ENCODE results near the gene DNAJA4.
A peak's percentile ranks its signal among the peaks of the same experiment; 100 is the strongest.

The DNAJA4 gene

DNA sequence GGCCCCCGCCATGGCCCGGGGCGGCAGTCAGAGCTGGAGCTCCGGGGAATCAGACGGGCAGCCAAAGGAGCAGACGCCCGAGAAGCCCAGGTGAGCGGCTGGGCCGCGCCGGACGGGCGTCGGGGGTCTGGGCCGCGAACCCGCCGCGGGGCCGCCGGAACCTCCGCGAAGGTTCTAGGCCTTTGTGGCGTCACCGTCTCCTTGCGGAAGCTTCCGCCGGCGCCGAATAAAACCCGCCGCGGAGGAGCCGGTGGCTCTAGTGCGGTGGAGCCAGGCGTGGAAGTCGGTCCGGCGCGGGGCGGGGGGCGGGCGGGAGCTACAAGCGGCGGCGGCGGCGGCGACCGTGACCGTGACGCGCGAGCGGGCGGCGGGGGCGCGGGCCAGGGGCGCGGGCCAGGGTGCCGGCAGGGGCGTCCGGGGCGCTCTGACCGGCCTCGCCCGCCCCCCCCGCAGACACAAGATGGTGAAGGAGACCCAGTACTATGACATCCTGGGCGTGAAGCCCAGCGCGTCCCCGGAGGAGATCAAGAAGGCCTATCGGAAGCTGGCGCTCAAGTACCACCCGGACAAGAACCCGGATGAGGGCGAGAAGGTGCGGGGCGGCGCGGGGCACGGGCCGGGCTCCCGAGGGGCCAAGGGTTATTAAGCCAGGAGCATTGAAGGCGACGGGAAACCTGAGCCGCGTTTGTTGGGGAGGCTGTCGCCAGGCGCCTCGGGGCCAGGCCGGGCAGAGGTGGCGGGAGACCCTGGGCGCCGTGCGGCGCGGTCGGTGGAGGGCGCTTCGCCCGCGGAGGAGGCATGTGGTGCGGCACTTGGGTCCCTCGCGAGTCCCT, at the start of gene DNAJA4:
DNAJA4 (plus strand) TSS at position 259 of the 833 bp plus-strand sequence; CDS start at position 461, 202 bp downstream.
- DNase-seq = no peak

DNA sequence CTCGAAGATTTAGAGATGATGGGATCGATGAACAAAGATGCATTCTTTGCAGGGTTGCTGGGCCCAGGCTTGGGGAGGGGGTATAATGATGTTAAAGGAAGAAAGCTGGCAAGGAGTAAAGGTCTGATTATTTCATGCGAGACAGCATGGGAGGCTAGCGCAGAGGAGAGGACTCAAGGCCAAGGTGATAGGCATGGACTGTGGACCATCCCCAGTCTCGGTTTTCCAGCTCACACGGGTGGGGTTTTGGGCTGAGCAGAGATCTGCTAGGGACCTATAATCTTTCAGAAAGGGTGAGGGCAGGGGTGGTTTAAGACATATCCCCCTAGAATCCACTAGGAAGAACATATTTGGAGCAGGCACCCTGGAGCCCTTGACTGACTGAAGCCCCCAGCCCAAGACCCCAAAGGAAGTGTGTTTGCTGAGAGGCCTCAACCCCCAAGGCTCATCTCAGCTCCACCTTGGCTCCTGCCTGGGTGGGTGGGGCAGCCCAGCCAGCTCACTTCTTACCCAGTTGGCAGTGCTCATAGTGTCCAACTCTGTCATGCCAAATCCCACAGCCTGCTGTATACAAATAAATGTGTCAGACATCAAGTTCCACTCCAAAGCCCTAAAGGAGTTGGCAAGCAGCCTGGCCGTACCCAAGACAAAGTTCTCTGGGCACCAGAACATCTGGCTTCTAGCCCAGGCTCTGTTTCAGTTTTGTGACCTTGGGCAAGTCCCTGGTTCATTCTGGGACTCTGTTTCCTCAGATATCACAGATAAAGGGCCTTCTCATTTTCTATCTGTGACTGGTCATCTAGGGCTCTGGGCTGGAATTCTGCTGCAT, 47.9 kb upstream of the DNAJA4 start:
- DNase-seq = no peak

DNA sequence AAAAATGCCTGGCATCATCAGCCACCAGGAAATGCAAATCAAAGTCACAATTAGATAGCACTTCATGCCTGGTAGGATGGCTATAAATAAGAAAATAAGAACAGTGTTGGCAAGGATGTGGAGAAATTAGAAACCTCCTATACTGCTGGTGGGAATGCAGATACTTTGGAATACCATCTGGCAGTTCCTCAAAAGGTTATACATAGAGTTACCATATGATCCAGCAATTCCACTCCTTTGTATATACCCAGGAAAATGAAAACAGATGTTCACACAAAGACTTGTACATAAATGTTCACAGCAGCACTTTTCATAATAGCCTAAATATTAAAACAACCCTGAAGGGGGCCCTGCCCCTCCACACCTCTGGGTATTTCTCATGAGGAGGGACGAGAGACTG, 43.6 kb upstream of the DNAJA4 start:
- DNase-seq = no peak

DNA sequence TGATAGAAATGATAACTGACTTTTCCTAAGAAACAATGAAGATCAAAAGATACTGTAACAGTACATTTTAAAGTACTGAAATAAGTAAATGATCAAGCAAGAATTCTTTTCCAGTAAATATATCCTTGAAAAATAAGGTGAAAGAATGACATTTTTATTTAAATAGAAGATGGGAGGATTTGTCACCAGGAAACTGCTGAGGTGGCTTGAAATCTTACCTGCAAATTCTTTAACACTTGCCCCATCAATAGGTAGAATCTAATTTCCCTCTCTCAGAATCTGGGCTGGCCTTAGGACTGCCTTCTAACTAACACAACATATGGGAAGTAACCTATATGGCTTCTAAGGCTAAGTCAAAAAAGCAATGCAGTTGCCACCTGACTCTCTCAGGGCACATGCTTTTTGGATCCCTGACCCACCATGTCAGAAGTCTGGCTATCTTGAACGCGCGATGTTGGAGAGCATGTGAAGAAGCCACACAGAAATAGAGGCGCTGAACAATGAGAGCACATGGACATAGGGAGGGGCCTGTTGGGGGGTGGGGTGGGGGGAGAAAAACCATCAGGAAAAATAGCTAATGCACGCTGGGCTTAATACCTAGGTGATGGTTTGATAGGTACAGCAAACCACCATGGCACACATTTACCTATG, 41.5 kb upstream of the DNAJA4 start:
- no peak for DNase-seq

DNA sequence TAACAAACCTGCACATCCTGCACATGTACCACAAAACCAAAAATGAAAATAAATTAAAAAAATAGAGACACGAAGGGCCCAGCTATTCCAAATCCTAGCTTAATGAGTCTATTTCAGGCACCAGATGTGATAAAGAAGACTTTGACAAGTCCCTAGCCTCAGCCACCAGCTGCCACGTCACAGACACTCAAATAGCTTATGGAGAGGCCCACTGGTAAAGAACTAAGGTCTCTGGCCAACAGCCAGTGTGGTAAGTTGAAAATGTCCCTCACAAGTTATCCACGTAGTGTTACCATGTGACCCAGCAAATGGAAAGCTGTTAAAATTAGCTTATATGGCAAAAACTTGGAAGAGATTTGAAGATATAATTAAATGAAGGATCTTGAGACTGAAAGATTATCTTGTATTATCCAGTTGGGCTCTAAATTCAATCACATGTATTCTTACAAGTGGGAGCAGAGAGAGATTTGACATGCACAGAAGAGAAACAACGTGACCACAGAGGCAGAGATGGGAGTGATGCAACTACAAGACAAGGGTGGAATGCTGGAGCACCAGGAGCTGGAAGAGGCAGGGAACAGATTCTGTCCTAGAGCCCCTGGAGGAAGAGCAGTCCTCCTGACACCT, 40.9 kb upstream of the DNAJA4 start:
- no peak for DNase-seq

DNA sequence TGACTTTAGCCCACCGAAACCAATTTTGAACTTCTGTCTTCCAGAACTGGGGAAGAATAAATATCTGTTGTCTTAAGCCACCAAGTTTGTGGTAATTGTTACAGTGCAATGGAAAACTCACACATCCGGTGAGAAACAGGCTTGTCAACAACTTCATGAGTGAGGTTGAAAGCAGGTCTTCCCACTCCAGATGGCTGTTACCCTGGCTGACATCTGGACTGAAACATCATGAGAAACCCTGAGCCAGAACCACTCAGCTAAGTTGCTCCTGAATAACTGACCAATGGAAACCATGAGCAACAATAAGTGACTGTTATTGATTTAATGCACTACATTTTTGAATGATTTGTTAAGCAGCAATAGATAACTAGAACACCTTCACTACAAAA, 40.3 kb upstream of the DNAJA4 start:
- no peak for DNase-seq

DNA sequence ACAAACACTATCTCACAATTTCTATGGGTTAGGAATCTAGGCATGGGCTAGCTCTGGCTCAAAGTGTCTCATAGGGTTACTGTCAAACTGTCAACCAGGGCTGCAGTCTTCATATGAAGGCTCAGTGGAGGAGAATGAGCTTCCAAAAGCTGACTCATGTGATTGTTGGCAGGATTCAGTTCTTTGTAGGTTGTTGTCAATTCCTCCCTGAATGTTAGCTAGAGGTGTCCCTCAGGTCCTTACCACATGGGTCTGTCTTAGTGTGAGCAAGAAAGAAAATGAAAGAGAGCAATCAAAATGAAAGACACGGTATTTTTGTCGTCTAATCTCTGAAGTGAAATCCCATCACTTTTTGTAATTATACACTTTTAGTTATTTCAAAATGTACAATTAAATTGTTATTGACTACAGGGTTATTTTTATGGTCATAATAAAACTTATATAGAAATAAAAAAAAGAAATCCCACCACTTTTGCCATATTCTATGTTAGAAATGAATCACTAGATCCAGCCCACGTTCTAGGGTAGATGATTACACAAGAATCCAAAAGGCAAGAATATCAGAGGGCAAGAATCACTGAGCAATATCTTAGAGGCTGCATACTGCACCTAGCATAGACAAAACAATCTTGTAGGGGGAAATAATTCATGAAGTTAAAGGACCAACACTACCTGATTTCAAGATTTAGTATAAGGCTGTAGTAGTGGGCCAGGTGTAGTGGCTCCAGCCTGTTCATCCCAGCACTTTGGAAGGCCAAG, 38.4 kb upstream of the DNAJA4 start:
- no peak for DNase-seq

DNA sequence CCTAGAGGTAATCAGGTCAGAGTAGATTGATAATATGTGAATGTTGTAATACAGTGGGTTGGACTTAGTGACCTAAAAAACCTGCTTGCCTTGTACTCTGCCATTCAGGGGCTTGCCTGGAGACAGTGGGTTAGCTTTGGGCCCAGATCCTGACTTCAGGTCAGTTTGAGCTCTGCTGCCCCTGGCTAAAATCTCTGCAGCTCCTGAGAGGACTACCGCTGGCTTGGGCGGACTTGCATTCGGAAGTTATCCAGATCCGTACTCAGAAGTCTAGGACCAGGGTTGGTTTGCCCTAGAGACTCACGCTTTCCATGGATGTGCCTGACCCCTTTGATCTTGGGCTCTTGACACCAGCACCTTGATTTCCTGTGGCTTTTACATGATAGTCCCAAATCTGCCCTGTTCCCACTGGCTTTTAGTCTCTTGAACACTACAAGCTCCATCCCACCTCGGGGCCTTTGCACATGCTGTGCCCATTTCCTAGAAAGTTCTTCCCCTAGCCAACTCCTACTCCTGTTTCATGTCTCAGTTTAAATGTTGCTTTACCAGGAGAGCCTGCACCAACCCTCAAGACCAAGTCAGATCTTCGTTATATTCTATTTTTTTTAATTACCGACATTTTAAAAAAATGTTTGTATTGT, 35.9 kb upstream of the DNAJA4 start:
- DNase-seq = no peak

DNA sequence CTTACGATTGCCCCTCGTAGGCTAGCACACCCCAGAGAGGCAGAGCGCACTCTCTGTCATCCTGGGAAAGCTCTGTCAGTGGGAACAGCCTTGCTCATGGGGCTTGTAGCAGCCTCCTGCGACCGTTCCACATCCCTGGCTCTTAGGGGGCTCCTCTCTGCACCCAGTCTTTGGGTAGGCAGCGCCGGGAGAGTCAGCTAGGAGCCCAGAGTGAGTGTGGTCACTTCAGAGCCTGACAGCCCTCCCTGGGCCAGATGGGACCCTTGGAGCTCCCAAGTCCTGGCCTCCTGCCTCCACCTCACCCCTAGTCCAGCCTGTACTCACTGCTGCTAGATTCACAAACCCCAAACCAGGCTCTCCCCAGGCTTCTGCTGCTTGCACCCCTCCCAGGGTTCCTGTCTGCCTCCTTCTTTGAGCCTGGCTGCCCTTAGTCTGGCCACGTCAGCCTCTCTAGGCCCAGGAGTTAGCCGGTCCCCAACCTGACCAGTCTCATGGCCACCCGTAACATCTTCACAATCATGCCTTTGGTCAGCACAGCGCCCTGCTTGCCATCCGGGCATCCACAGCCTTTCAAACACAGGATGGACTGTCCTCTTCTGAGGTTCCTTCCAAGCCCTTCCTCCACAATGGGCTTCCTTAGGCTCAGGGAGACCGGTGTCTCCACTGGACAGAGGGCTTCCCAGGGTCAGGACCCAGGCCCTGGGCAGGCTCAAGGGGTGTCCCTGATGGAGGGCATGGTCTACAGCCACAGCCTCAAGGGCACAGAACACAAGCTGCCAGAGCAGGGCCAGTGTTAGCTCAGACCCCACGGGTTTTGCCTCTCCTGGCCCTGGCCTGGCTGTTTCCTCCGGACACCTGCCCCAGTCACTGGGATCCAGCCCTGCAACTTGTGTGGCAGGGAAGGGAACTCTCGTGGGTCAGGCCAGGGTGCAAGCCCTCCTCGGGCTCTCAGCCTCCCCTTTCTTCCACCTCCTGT, 34.6 kb upstream of the DNAJA4 start:
- DNase-seq = no peak

DNA sequence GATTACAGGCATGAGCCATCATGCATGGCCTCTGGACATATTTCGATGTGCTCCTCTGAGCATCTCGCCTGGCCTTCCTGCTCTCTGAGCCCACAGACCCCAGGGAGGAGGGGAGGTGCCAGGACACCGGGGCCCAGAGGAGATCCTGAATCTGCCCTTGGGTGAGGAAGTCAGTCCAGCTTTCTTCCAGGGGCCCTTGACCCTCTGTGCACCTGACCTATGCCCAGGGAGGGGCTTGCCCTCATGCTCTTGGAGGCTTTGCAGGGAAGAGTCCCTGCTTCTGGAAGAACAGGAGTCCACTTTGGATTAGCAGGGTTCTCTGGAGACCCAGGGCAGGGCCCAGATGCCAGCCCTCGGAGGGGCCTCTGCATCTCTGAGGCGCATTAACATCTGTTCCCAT, 31.4 kb upstream of the DNAJA4 start:
- no peak for DNase-seq

DNA sequence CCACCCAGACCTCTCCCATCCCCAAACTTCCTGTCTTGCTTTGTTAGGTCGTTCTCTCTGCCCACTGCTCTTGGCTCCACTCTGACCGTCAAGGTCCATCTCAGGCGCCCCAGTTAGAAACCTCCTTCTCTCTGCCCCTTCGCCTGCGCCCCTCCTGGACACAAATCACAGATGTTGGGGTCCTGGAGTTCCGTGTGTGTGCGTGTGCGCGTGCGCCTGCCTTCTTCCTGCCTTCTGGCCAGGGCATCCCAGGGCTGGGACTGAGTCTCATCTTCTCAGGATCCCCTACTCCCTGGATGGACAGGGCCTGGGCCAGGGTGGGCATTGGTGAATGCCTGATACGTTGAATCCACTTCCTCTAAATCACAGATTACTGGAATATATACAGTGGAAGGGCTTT, 30.9 kb upstream of the DNAJA4 start:
- DNase-seq = no peak

DNA sequence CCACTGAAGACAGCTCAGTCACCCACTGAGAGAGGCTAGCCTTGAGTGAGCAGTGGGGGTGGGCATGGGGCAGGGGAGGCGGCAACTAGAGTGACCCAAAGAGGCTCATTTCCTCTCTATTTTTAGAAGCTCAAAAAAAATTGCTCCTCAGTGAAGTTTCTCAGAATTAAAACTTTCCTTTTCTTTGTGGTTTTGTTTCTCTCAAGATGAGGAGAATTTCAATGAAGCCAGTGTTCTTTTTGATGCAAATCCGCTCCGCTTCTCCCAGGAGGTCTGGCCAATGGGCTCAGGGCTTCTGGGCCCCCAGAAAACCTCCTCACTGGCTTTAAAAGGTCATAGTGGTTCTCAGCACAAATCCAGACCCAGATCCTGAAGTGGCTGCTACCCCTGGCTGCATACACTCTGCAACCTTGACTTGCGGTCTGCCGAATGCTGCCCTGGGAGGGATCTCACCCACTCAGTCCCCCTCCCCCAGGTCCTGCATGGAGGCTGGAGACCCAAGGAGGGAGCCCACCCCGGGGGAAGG, 29.8 kb upstream of the DNAJA4 start, which contains the start of gene ACSBG1:
ACSBG1 (minus strand) TSS at position 51 of the 526 bp plus-strand sequence. CDS start 64 bp downstream, outside the sequence.
- no peak for DNase-seq

DNA sequence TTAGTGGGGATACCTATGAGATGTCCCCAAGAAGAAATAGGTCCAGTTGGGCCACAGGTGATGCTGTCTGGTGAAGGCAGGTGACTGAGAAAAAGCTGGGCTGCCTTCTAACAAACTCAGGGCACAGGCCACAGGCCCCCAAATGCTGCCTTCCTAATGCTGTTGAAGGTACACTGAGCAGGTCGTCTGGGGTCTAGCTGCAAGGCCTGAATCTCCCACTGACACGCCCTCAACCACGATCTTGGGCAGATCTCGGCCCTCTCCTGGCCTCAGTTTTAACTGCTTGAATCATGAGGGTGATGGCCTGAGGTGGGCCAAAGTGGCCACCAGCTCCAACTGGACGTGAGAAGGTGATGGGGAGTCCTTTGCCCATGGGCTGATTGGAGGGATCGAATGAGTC, 27.9 kb upstream of the DNAJA4 start:
- no peak for DNase-seq

DNA sequence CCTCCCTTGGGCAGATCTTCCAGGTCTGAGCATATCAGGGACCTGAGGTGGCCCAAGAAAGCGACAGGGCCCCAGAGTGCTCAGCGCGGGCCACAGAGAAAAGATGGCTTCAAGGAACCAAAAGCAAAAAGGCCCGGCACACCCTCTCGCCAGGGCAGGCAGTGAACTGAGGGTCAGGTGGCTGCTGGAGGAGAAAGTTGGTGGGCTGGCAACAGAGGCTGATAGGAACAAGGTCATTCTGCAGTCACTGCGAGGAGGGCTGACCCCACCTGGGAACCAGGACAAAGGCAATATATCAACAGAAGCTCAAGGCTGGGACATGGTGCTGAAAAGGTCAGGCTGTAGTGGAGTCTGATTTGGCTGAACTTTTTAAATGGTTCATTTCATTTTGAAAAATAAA, 27.2 kb upstream of the DNAJA4 start:
- DNase-seq = no peak

DNA sequence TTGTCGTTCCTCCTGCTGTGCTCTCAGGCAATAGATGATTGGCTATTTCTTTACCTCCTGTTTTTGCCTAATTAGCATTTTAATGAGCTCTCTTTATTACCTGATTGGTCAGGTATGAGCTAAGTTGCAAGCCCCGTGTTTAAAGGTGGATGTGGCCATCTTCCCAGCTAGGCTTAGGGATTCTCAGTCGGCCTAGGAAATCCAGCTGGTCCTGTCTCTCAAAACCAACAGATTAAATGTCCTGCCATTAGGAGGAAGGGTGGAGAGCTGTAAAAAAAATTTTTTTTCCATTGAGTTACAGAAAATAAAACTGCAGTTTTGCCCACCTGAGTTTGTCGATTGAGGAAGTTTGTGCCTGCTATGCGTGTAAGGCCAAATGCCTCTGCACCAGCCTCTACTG, 24.6 kb upstream of the DNAJA4 start:
- no peak for DNase-seq

DNA sequence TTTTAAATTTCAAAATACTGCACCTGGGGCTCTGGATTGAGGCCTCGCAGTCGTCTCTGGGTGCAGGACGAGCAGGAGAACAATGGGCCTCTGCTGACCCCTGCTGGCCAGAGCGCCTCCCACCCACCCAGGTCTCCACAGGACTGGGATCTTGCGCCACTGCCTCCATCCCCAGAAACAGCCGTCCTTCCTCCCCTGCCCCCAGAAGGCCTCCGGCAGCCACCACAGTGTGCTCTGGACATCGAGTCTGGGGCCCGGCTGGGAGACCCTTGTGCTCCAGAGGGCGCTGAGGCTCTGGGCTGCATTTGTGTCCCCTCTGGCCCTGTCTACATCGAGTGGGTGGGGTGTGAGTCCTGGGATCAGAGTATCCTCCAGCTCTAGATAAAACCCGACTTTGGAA, 23.3 kb upstream of the DNAJA4 start:
- DNase-seq = peak; percentile 33

DNA sequence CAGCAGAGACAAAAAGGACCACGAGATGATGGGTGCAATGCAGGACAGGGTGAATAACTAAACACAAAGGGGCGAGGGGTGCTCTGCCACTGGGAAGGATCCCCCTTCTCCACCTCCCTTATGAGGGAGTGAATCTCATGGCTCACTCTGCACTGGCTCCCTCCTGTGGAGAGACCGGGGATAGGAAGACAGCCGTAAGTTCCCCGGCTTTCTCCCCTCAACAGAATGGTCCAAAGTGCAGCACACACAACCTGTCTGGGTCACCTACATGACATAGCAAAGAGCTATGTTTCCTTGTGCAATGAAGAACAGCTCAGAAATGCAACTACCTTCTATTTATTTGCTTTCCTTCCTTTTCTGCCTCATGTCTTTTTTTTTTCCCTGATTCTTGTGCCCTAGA, 22.2 kb upstream of the DNAJA4 start:
- DNase-seq = no peak

DNA sequence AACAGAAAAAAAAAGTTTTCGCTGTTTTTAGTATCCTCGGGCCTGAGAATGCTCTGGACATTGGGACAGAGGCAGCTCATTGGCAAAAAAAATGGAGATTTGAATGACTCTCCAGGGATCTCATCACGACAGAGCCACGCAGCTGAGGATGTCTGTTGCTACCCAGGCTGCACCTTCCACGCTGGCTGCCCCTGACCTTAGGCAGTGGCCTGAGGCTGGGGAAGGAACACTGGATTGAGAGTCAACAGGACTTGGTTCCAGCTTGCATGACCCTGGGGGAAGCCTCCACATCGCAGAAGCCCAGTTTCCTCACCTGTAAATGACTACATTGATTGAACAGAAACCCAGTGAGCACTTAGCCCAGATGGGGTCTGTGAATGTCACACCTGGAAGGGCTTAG, 21.3 kb upstream of the DNAJA4 start:
- no peak for DNase-seq

DNA sequence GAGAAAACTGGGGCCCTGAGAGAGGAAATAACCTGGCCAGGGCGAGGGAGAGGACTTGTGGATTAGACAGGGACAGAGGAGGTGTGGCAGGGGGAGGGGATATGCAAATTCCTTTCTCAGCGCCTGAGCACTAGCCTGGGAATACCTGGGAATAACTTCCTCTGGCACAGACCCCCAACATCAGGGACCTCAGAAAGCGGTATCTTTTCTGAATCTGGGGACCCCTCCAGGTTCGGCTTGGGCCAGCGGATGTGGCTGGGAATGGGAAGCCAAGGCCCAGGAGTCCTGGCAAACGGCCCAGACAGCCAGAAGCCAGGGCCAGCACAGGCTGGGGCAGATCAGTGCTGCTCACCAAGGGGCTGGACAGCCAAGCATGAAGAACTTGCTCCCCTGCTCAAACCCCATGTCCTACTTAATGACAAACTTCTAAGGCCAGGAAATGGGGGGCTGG, 20.8 kb upstream of the DNAJA4 start:
- DNase-seq = no peak

DNA sequence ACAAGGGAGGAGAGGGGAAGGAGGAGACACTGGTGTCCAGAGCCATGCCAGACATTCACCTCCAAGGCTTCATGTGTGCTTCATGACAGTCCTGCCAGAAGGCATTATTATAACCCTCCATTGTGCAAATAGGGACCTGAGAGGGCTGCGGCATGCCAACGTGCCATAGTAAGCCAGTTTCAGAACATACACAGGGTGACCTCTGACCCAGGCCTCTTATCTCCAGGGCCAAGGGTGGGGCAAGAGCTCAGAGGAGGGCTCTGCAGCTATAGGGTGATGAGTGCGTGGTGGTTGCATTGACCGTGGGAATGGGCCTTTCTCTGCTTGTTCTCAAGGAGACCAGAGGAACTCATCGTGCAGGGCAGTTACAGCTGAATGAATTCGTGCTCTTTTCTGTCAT, 20.3 kb upstream of the DNAJA4 start:
- no peak for DNase-seq

Data from GOT3 (cell line).